HG03175 (cell line): Measurements from ENCODE around the gene HCRTR2.
A peak's percentile ranks its signal among the peaks of the same experiment; 100 is the strongest.
"Not testable (repeated sequence)": the region's sequence is repeated elsewhere in the genome, so short reads cannot be mapped to it uniquely, and the experiment has no call there.

Source experiments
- ATAC-seq: cut with Tn5 transposase; IDR thresholded peaks from one replicate; pipeline ENCODE4 v1.9.1; 2021; ENCODE audit warnings: mild to moderate bottlenecking, moderate library complexity; ENCODE audit not compliant: unreplicated experiment

The HCRTR2 gene

DNA sequence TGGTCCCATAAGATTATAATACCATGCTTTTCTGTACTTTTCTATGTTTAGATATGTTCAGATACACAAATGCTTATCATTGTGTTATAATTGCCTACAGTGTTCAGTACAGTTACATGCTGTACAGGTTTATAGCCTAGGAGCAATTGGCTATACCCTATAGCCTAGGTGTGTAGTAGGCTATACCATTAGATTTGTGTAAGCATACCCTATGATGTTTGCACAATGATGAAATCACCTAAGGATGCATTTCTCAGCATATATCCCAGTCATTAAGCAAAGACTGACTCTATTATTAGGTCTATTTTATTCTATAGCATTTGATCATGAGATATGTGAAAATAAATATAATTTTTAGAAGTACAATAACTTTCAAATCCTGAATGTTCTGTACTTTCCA is 36.6 kb downstream of the HCRTR2 start:
- ATAC-seq, result no peak

DNA sequence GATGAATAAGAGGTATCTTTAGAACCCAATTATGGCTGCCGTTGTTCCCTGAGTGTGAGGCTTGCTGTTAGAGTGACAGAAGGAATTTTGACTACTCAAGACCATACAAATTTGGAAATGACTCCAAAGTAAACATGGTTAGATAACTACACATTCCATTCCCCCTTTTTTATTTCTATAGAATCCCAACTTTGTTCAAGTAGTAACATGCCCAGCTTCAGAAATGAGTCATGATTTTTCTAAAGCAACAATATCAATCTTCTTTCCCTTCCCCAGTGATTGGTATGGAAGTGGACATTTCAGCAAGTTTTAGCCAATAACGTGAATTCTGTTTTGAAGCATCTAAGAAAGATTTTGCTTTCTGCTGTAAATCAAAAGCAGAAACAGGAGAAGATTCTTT is 37.8 kb downstream of the HCRTR2 start:
- ATAC-seq, result no peak

DNA sequence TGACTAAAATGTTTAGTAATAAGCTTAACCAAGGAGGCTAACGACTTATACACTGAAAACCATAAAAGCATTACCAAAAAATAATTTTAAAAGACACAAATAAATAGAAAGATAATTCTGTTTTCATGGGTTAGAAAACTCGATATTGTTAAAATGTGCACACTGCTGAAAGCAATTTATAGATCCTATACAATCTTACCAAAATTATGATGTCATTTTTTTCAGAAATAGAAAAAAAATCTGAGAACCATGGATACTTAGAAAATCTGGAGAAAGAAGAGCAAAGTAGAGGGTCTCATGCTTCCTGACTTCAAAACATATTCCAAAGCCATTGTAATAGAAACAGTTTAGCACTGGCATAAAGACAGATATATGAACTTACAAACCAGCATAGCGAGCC is 46.6 kb downstream of the HCRTR2 start:
- ATAC-seq, result no peak

- ATAC-seq, result no peak
Observed at GRCh38 chr6:55227862-55228261, 53.5 kb downstream of the HCRTR2 start.

DNA sequence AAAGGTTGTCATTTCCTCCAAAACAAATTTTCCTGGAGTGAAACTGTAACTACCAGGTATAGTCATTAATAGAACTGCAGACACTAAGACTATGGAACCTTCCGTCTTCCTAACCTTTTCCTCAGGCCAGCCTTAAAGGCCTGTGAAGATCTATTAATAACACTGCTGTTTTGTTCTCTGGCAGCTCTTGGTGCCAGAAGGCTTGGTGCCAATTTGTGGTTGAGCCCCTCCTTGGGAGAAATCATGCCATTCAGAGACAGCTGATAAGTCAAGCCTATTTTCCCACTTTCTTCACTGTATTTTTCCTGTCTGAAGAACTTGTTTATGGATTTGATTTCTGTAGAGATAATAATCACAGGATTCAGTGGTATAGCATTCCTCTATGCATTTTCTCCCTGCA is 64.8 kb downstream of the HCRTR2 start:
- no peak for ATAC-seq

DNA sequence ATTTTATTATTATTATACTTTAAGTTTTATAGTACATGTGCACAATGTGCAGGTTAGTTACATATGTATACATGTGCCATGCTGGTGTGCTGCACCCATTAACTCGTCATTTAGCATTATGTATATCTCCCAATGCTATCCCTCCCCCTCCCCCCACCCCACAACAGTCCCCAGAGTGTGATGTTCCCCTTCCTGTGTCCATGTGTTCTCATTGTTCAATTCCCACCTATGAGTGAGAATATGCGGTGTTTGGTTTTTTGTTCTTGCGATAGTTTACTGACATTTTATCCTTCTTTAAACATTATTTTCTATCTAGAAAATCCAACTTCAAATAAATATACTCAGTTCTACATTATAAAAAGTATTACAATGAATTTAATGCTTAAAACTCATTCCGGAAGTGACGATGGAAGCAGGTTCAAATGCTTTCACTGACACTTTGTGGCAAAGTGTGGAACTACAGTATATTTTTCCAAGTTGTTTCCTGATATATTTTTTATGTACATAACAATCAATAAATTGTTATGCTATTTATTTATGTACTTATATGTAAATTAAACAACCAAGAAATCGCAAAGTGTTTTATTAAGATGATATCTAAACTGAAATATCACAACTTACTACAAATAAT is 66.8 kb downstream of the HCRTR2 start:
- not testable (repeated sequence) for ATAC-seq

- ATAC-seq, result no peak
Observed at GRCh38 chr6:55250400-55250799, 76.1 kb downstream of the HCRTR2 start.

GRCh38 chr6:55255113-55255512 is 80.8 kb downstream of the HCRTR2 start:
- ATAC-seq, result no peak

GRCh38 chr6:55260181-55260580 is 85.9 kb downstream of the HCRTR2 start:
- no peak for ATAC-seq

GRCh38 chr6:55265409-55266114 is 91.2 kb downstream of the HCRTR2 start:
- ATAC-seq, result no peak

DNA sequence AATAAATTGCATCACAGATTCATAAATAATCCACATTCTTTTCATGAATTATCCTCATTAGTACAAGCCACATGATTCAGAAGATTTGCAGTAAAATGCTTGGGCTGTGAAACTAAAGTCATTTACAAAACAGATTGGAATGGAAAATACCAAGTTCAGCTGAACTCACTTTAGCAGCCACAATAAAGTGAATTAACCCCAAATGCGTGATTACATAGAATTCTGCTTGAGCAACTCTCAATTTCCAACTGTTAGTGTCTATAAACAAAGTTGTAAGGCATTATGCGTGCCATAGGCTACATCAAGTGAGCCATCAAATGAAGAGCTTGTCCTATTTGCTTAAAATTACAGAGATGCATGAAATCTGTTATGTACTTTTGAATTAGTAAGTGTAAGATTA is 92.6 kb downstream of the HCRTR2 start:
- no peak for ATAC-seq

DNA sequence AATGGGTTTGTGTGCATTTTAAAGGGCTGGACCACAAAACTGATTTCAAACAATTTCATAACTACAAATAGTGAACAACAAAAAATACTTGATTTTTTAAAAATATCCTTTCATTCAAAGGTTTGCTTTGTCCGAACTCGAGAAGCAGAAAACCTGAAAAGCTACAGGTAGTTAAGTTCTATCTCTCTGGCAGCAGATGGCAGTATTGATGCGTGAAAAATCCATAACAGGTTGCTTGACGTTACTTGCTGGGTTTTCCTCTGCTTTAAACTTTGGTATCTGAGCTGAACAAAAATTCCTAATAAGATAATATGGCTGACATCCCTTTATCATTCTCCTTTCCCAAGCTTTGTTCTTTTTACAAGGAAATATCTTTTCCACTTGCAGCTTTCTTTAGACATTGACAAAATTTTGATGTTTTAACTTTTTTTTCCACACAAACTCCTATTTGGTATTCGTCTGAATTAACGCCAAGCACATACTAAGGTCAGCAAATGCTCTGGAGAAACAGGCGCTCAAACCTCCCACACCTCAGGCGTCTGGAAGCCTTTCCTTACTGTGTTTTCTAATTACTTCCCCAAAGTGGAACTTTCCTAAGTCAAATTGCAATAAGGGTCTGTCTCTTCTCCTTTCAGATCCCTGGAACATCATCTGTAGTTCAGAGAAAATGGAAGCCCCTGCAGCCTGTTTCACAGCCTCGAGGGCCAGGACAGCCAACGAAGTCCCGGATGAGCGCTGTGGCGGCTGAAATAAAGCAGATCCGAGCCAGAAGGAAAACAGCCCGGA is 102.6 kb downstream of the HCRTR2 start:
- no peak for ATAC-seq

DNA sequence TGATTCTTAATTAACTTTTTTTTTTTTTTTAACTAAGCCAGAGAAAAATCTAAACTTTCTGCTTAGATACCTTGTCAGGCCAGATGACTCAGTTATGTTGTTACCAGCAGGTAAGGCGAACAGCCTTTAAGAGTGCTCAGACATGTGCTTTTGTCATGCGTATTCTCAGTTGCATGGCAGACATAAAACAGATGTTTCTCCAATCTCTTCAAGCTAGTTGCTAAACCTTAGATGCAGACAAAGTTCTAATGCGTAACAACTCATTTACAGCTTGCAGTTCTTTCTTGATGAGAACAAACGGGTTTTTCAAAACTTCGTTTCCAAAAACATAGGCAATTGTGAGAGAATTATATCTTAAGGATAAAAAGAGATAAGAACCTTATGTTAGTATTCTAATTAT is 103.3 kb downstream of the HCRTR2 start:
- ATAC-seq, result no peak

GRCh38 chr6:55281215-55281614 is 106.9 kb downstream of the HCRTR2 start:
- no peak for ATAC-seq

GRCh38 chr6:55282115-55282514 is 107.8 kb downstream of the HCRTR2 start:
- ATAC-seq, result no peak

DNA sequence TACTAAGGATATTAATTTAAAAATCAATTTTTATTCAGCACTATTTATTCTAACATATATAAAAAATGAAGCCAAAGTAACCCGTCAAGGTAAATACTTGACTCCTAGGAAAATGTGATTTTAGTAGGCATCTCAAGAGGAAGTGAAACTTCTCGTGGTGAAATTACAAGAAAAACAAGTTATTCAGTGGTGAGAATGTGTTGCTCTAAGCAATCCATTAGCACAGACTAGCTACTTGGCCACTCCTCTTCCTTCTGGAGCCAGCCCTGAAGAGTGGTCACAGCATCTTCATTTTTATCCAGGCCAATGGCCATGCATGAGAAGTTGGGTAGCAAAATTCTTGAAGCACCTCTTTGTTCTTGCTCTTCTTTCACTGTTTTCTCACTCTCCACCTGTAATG is 112.5 kb downstream of the HCRTR2 start:
- ATAC-seq, result peak; percentile 53

DNA sequence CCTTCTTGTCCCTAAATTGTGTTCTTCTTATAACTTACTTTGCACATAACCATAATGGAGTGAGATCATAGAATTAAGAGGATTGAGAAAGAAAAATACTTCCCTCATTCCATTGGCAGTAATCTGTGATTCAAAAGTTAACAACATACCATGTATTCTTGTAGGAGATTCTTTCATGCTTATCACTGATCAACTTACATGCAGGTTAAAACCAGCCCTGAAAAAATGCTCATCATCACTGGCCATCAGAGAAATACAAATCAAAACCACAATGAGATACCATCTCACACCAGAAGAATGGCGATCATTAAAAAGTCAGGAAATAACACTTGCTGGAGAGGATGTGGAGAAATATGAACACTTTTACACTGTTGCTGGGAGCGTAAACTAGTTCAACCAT is 116.4 kb downstream of the HCRTR2 start:
- ATAC-seq, result no peak

DNA sequence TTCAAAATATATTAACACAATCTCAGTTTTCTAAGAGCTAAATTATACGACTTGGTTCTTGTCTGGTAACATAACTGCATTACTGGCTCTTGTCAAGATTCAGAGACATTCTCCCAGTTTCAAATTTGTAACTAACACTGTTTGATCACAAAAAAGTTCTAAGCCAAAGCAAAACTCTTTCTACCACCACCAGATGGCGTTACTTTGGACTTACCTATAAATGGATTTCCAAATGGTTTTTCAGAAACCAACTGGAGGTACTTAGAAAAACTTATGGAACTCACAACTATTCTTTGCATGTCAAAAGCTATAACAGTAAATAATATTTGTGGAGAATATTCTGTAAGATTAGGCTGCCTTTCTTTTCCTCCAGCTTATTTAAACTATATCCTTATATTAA is 118.8 kb downstream of the HCRTR2 start:
- no peak for ATAC-seq

DNA sequence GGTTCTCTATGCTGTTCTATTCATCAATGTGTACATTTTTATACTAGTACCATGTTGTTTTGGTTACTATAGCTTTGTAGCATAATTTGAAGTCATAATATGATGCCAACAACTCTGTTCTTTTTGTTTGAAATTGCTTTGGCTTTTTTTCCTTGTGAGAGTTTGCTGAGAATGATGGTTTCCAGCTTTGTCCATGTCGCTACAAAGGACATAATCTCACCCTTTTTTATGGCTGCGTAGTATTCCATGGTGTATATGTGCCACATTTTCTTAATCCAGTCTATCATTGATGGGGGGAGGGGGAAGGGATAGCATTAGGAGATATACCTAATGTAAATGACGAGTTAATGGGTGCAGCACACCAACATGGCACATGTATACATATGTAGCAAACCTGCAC is 122.9 kb downstream of the HCRTR2 start:
- not testable (repeated sequence) for ATAC-seq

- no peak for ATAC-seq
Observed at GRCh38 chr6:55299286-55299985, 125.1 kb downstream of the HCRTR2 start.

DNA sequence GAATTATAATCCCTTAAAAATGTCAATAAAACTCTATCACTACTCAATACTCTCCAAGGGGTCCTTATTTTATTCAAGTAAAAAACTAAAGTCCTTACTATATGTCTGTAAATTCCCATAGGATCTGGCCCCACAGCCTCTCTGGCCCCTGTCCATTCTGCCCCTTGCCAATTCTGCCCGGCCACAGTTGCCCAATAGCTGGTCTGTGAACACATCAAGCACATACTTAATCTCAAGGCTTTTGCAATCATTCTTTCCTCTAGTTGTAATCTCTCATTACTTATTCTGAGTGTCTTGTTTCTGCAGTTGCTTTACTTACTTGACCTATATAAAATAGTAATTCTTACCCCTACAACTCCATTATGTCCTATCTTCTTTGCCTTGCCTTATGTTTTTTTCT is 130.4 kb downstream of the HCRTR2 start:
- ATAC-seq, result no peak
